Measurements from ENCODE around the gene HS2ST1.
"Not testable (repeated sequence)": the region's sequence is repeated elsewhere in the genome, so short reads cannot be mapped to it uniquely, and the experiment has no call there.

HS2ST1 gene

GRCh38 chr1:87024936-87025540 lies 110.6 kb downstream of the HS2ST1 start:
- TF ChIP-seq POLR2AphosphoS5 (IDR thresholded peaks at IDR 0.05; ENCODE audit: low read depth) = no peak
- no peak for TF ChIP-seq GABPA (IDR thresholded peaks at IDR 0.05; ENCODE audit: low read depth)
- TF ChIP-seq REST (IDR thresholded peaks at IDR 0.05; ENCODE audit: insufficient replicate concordance, low read depth) = no peak
- no peak for TF ChIP-seq SPI1 (IDR thresholded peaks at IDR 0.05; ENCODE audit: borderline replicate concordance, low read depth)
- TF ChIP-seq CTCF (IDR thresholded peaks at IDR 0.05; ENCODE audit: insufficient read depth, low read length) = no peak
- Histone ChIP-seq H3K27ac (replicated peaks) (no peak overlapping the region), H3K27me3 (ENCODE audit: insufficient read depth, poor library complexity, severe bottlenecking) (no peaks in the 10 kb centered on the region), H3K4me3 (replicated peaks; ENCODE audit: insufficient read depth, low read length) (no peak overlapping the region)
- DNase-seq (ENCODE audit: low read depth in 1 of 2, low spot score in 1 of 2) = peak in 1 of 2 experiments; percentile 10

GRCh38 chr1:87027561-87027960 lies 113.1 kb downstream of the HS2ST1 start:
- not testable (repeated sequence) for DNase-seq (ENCODE audit: low read depth in 1 of 2, low spot score in 1 of 2); H3K27me3 ChIP-seq (ENCODE audit: insufficient read depth, poor library complexity, severe bottlenecking); H3K27ac ChIP-seq (replicated peaks); H3K4me3 ChIP-seq (replicated peaks; ENCODE audit: insufficient read depth, low read length)

- DNase-seq (ENCODE audit: low read depth in 1 of 2, low spot score in 1 of 2) = no peak
- TF ChIP-seq GABPA (IDR thresholded peaks at IDR 0.05; ENCODE audit: low read depth) (no peak), REST (IDR thresholded peaks at IDR 0.05; ENCODE audit: insufficient replicate concordance, low read depth) (no peak)
- Histone ChIP-seq H3K27me3 (ENCODE audit: insufficient read depth, poor library complexity, severe bottlenecking) (no peaks in the 10 kb centered on the region), H3K27ac (replicated peaks) (no peak overlapping the region), H3K4me3 (replicated peaks; ENCODE audit: insufficient read depth, low read length) (no peak overlapping the region)
Observed at GRCh38 chr1:87028576-87028975, 114.1 kb downstream of the HS2ST1 start.

GRCh38 chr1:87030740-87031690 lies 116.6 kb downstream of the HS2ST1 start:
- TF ChIP-seq GABPA (IDR thresholded peaks at IDR 0.05; ENCODE audit: low read depth) (no peak), CTCF (IDR thresholded peaks at IDR 0.05; ENCODE audit: insufficient read depth, low read length) (no peak), REST (IDR thresholded peaks at IDR 0.05; ENCODE audit: insufficient replicate concordance, low read depth) (no peak), SPI1 (IDR thresholded peaks at IDR 0.05; ENCODE audit: borderline replicate concordance, low read depth) (no peak), POLR2AphosphoS5 (IDR thresholded peaks at IDR 0.05; ENCODE audit: low read depth) (no peak)
- Histone ChIP-seq H3K4me3 (replicated peaks; ENCODE audit: insufficient read depth, low read length) (no peak overlapping the region), H3K27me3 (ENCODE audit: insufficient read depth, poor library complexity, severe bottlenecking) (no peaks in the 10 kb centered on the region), H3K27ac (replicated peaks) (no peak overlapping the region)
- DNase-seq (ENCODE audit: low read depth in 1 of 2, low spot score in 1 of 2) = no peak

All from HL-60 (cell line).